Measurements from ENCODE around the gene TTC32.
A peak's percentile ranks its signal among the peaks of the same experiment; 100 is the strongest.
"Not testable (repeated sequence)": the region's sequence is repeated elsewhere in the genome, so short reads cannot be mapped to it uniquely, and the experiment has no call there.

TTC32 gene

GRCh38 chr2:19932928-19933327, 31.1 kb upstream of the TTC32 start:
- no peak overlapping the region for H3K9ac ChIP-seq
- no peaks in the 10 kb centered on the region for H3K36me3 ChIP-seq (ENCODE audit: control insufficient read depth, insufficient read depth, low read length)
- no peaks in the 10 kb centered on the region for H3K9me3 ChIP-seq (ENCODE audit: control insufficient read depth, low read length)
- peak overlapping the region; percentile 75 for H3K27ac ChIP-seq
- H3K27me3 ChIP-seq (ENCODE audit: control insufficient read depth, insufficient read depth, low read length): no peaks in the 10 kb centered on the region
- H3K79me2 ChIP-seq: no peaks in the 10 kb centered on the region
- H3K4me2 ChIP-seq (ENCODE audit: low read length): peak overlapping the region; percentile 32
- H3K4me3 ChIP-seq (ENCODE audit: low read depth, low read length): peak overlapping the region; percentile 8
- no peak for TF ChIP-seq CTCF (IDR thresholded peaks at IDR 0.05)
- H2AFZ ChIP-seq: peak overlapping the region; percentile 40
- H3K4me1 ChIP-seq: peaks cover 4% of the 10 kb centered on the region

GRCh38 chr2:19929226-19929625, 27.4 kb upstream of the TTC32 start:
- no peaks in the 10 kb centered on the region for H3K27me3 ChIP-seq (ENCODE audit: control insufficient read depth, insufficient read depth, low read length)
- no peaks in the 10 kb centered on the region for H3K36me3 ChIP-seq (ENCODE audit: control insufficient read depth, insufficient read depth, low read length)
- no peaks in the 10 kb centered on the region for H3K9me3 ChIP-seq (ENCODE audit: control insufficient read depth, low read length)
- no peak overlapping the region for H3K9ac ChIP-seq
- TF ChIP-seq CTCF (IDR thresholded peaks at IDR 0.05): no peak
- H2AFZ ChIP-seq: no peak overlapping the region
- no peaks in the 10 kb centered on the region for H3K79me2 ChIP-seq
- peaks cover 4% of the 10 kb centered on the region for H3K4me1 ChIP-seq
- H3K27ac ChIP-seq: no peak overlapping the region
- no peak overlapping the region for H3K4me3 ChIP-seq (ENCODE audit: low read depth, low read length)
- H3K4me2 ChIP-seq (ENCODE audit: low read length): no peak overlapping the region

- not testable (repeated sequence) for H3K9ac ChIP-seq; H3K27ac ChIP-seq; H3K9me3 ChIP-seq (ENCODE audit: control insufficient read depth, low read length); H3K27me3 ChIP-seq (ENCODE audit: control insufficient read depth, insufficient read depth, low read length); H3K79me2 ChIP-seq; H3K36me3 ChIP-seq (ENCODE audit: control insufficient read depth, insufficient read depth, low read length); H3K4me1 ChIP-seq; H3K4me3 ChIP-seq (ENCODE audit: low read depth, low read length); H3K4me2 ChIP-seq (ENCODE audit: low read length); H2AFZ ChIP-seq
Observed at GRCh38 chr2:19927816-19928215, 26.0 kb upstream of the TTC32 start.

GRCh38 chr2:19924526-19924925, 22.7 kb upstream of the TTC32 start:
- H3K4me2 ChIP-seq (ENCODE audit: low read length): not testable (repeated sequence)

GRCh38 chr2:19922188-19922587, 20.4 kb upstream of the TTC32 start:
- H3K4me3 ChIP-seq (ENCODE audit: low read depth, low read length); H2AFZ ChIP-seq: not testable (repeated sequence)

More at GRCh38 chr2:19924526-19924925, 22.7 kb upstream of the TTC32 start:
- not testable (repeated sequence) for H3K27ac ChIP-seq; H3K4me1 ChIP-seq; H3K9ac ChIP-seq; H3K79me2 ChIP-seq; H3K4me3 ChIP-seq (ENCODE audit: low read depth, low read length); H3K36me3 ChIP-seq (ENCODE audit: control insufficient read depth, insufficient read depth, low read length); H3K27me3 ChIP-seq (ENCODE audit: control insufficient read depth, insufficient read depth, low read length); H2AFZ ChIP-seq; H3K9me3 ChIP-seq (ENCODE audit: control insufficient read depth, low read length)

GRCh38 chr2:19916385-19916950, 14.7 kb upstream of the TTC32 start:
- no peaks in the 10 kb centered on the region for H3K79me2 ChIP-seq
- H3K27ac ChIP-seq: no peak overlapping the region
- no peaks in the 10 kb centered on the region for H3K4me1 ChIP-seq
- no peak overlapping the region for H2AFZ ChIP-seq
- TF ChIP-seq CTCF (IDR thresholded peaks at IDR 0.05): no peak
- H3K9me3 ChIP-seq (ENCODE audit: control insufficient read depth, low read length): no peaks in the 10 kb centered on the region
- no peak overlapping the region for H3K9ac ChIP-seq
- H3K4me3 ChIP-seq (ENCODE audit: low read depth, low read length): no peak overlapping the region
- no peak overlapping the region for H3K4me2 ChIP-seq (ENCODE audit: low read length)
- no peaks in the 10 kb centered on the region for H3K27me3 ChIP-seq (ENCODE audit: control insufficient read depth, insufficient read depth, low read length)
- H3K36me3 ChIP-seq (ENCODE audit: control insufficient read depth, insufficient read depth, low read length): no peaks in the 10 kb centered on the region

More at GRCh38 chr2:19922188-19922587, 20.4 kb upstream of the TTC32 start:
- not testable (repeated sequence) for H3K27me3 ChIP-seq (ENCODE audit: control insufficient read depth, insufficient read depth, low read length); H3K36me3 ChIP-seq (ENCODE audit: control insufficient read depth, insufficient read depth, low read length); H3K4me2 ChIP-seq (ENCODE audit: low read length); H3K4me1 ChIP-seq; H3K9me3 ChIP-seq (ENCODE audit: control insufficient read depth, low read length); H3K9ac ChIP-seq; H3K27ac ChIP-seq; H3K79me2 ChIP-seq
